Left renal pelvis (tissue), 4 donors: Measurements from ENCODE around the gene PATE3. TPM values are rescaled to one million over a fixed set of nuclear protein-coding genes. Genes with fewer than 3 reads are reported as not detected.

Experiments
- DNase-seq, 4 donors: peaks; one replicate each; pipeline ENCODE4 v3.0.0-alpha.2; 2013; ENCODE audit warnings: low read depth in 4 of 4, low spot score in 3 of 4
- polyA plus RNA-seq, 4 donors: library from polyadenylated mRNA; unstranded; fragments of 120-200 nt; gene quantifications; one replicate each; pipeline ENCODE4 v1.2.1, GENCODE V29; 2013; ENCODE audit not compliant: insufficient read length in 4 of 4

Gene PATE3
- not detected for polyA plus RNA-seq

GRCh38 chr11:125787827-125788226, at the start of gene PATE3:
PATE3 (plus strand) TSS chr11:125788127; CDS start chr11:125788152, 25 bp downstream.
- no peak for DNase-seq

- no peak for DNase-seq
These were observed 47.3 kb upstream of the PATE3 start for GRCh38 chr11:125740617-125741016.

GRCh38 chr11:125743681-125744080, 44.2 kb upstream of the PATE3 start:
- no peak for DNase-seq

GRCh38 chr11:125745979-125746378, 41.9 kb upstream of the PATE3 start, which contains the start of gene PATE1:
PATE1 (plus strand) TSS chr11:125746279; CDS start chr11:125746305, 26 bp downstream.
- DNase-seq, result no peak

- no peak for DNase-seq
These were observed 37.3 kb upstream of the PATE3 start for GRCh38 chr11:125750629-125751028.

GRCh38 chr11:125756050-125756449, 31.9 kb upstream of the PATE3 start:
- DNase-seq, result no peak

GRCh38 chr11:125762445-125762844, 25.5 kb upstream of the PATE3 start:
- no peak for DNase-seq

GRCh38 chr11:125763483-125763882, 24.4 kb upstream of the PATE3 start:
- no peak for DNase-seq

GRCh38 chr11:125766251-125766650, 21.7 kb upstream of the PATE3 start:
- no peak for DNase-seq

GRCh38 chr11:125768336-125769046, 19.4 kb upstream of the PATE3 start:
- DNase-seq, result no peak

- DNase-seq, result no peak
These were observed 17.3 kb upstream of the PATE3 start for GRCh38 chr11:125770583-125770982.

GRCh38 chr11:125772834-125773505, 15.0 kb upstream of the PATE3 start:
- no peak for DNase-seq

GRCh38 chr11:125773516-125773915, 14.4 kb upstream of the PATE3 start:
- DNase-seq, result no peak

GRCh38 chr11:125777309-125777708, 10.6 kb upstream of the PATE3 start:
- DNase-seq, result no peak

GRCh38 chr11:125778728-125779127, 9.2 kb upstream of the PATE3 start, which contains the start of gene PATE2:
PATE2 (minus strand) TSS chr11:125778828; CDS start chr11:125778773, 55 bp downstream.
- DNase-seq, result no peak

- no peak for DNase-seq
These were observed 3.2 kb upstream of the PATE3 start for GRCh38 chr11:125784678-125785077.

- no peak for DNase-seq
These were observed 2.9 kb downstream of the PATE3 start for GRCh38 chr11:125790825-125791224.

- no peak for DNase-seq
These were observed 9.7 kb downstream of the PATE3 start for GRCh38 chr11:125797641-125798040.

- DNase-seq, result no peak
These were observed 11.9 kb downstream of the PATE3 start for GRCh38 chr11:125799808-125800207.

- no peak for DNase-seq
These were observed 14.5 kb downstream of the PATE3 start for GRCh38 chr11:125802387-125802786.

- no peak for DNase-seq
These were observed 20.0 kb downstream of the PATE3 start for GRCh38 chr11:125807909-125808308.

GRCh38 chr11:125833016-125833415, 45.1 kb downstream of the PATE3 start, which contains the start of gene PATE4:
PATE4 (plus strand) TSS chr11:125833316; CDS start chr11:125833360, 44 bp downstream.
- no peak for DNase-seq
